CD4-positive, alpha-beta T cell treated with Interleukin-10 for 1 hour (primary cell): ENCODE results near the gene PABPC4L.
"Not testable (repeated sequence)": the region's sequence is repeated elsewhere in the genome, so short reads cannot be mapped to it uniquely, and the experiment has no call there.

Experiments used
- DNase-seq: peaks from one replicate; pipeline ENCODE4 v3.0.0-alpha.2; 2020

PABPC4L gene

GRCh38 chr4:134201216-134202161 is at the start of gene PABPC4L:
TSS of gene PABPC4L (minus strand) at chr4:134201789. CDS start at chr4:134201019, 770 bp downstream.
- no peak for DNase-seq

- DNase-seq, result no peak
These were observed 49.7 kb upstream of the PABPC4L start for GRCh38 chr4:134251322-134251721.

- no peak for DNase-seq
These were observed 42.4 kb upstream of the PABPC4L start for GRCh38 chr4:134243742-134244713.

- no peak for DNase-seq
These were observed 17.5 kb upstream of the PABPC4L start for GRCh38 chr4:134219043-134219442.

- no peak for DNase-seq
These were observed 14.8 kb upstream of the PABPC4L start for GRCh38 chr4:134216411-134216810.

GRCh38 chr4:134215620-134216344 is 14.2 kb upstream of the PABPC4L start:
- DNase-seq, result no peak

GRCh38 chr4:134207955-134208354 is 6.4 kb upstream of the PABPC4L start:
- DNase-seq, result not testable (repeated sequence)

- no peak for DNase-seq
These were observed 772 bp upstream of the PABPC4L start for GRCh38 chr4:134202166-134202956.

- DNase-seq, result no peak
These were observed 776 bp downstream of the PABPC4L start for GRCh38 chr4:134200811-134201215.

GRCh38 chr4:134189949-134190348 is 11.6 kb downstream of the PABPC4L start:
- no peak for DNase-seq

GRCh38 chr4:134189480-134189879 is 12.1 kb downstream of the PABPC4L start:
- no peak for DNase-seq

- no peak for DNase-seq
These were observed 22.9 kb downstream of the PABPC4L start for GRCh38 chr4:134178706-134179105.

- DNase-seq, result no peak
These were observed 27.3 kb downstream of the PABPC4L start for GRCh38 chr4:134174271-134174670.

GRCh38 chr4:134160211-134160610 is 41.4 kb downstream of the PABPC4L start:
- DNase-seq, result no peak

GRCh38 chr4:134154097-134154496 is 47.5 kb downstream of the PABPC4L start:
- DNase-seq, result no peak

GRCh38 chr4:134147941-134148340 is 53.6 kb downstream of the PABPC4L start:
- no peak for DNase-seq
